ENCODE data around the gene KLHL7.

- TF ChIP-seq SMARCE1 (IDR thresholded peaks at IDR 0.05): no peak
- no peak for TF ChIP-seq EP300 (IDR thresholded peaks at IDR 0.05; ENCODE audit: low read length)
- no peak for TF ChIP-seq ZBED1 (IDR thresholded peaks at IDR 0.05)
- no peak for TF ChIP-seq POLR2A (conservative IDR thresholded peaks at IDR 0.05)
- TF ChIP-seq, protein P1, sequence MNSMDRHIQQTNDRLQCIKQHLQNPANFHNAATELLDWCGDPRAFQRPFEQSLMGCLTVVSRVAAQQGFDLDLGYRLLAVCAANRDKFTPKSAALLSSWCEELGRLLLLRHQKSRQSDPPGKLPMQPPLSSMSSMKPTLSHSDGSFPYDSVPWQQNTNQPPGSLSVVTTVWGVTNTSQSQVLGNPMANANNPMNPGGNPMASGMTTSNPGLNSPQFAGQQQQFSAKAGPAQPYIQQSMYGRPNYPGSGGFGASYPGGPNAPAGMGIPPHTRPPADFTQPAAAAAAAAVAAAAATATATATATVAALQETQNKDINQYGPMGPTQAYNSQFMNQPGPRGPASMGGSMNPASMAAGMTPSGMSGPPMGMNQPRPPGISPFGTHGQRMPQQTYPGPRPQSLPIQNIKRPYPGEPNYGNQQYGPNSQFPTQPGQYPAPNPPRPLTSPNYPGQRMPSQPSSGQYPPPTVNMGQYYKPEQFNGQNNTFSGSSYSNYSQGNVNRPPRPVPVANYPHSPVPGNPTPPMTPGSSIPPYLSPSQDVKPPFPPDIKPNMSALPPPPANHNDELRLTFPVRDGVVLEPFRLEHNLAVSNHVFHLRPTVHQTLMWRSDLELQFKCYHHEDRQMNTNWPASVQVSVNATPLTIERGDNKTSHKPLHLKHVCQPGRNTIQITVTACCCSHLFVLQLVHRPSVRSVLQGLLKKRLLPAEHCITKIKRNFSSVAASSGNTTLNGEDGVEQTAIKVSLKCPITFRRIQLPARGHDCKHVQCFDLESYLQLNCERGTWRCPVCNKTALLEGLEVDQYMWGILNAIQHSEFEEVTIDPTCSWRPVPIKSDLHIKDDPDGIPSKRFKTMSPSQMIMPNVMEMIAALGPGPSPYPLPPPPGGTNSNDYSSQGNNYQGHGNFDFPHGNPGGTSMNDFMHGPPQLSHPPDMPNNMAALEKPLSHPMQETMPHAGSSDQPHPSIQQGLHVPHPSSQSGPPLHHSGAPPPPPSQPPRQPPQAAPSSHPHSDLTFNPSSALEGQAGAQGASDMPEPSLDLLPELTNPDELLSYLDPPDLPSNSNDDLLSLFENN (IDR thresholded peaks at IDR 0.05; ENCODE audit: low read depth in 2 of 2, low read length in 2 of 2): no peak
- TF ChIP-seq, protein P2, sequence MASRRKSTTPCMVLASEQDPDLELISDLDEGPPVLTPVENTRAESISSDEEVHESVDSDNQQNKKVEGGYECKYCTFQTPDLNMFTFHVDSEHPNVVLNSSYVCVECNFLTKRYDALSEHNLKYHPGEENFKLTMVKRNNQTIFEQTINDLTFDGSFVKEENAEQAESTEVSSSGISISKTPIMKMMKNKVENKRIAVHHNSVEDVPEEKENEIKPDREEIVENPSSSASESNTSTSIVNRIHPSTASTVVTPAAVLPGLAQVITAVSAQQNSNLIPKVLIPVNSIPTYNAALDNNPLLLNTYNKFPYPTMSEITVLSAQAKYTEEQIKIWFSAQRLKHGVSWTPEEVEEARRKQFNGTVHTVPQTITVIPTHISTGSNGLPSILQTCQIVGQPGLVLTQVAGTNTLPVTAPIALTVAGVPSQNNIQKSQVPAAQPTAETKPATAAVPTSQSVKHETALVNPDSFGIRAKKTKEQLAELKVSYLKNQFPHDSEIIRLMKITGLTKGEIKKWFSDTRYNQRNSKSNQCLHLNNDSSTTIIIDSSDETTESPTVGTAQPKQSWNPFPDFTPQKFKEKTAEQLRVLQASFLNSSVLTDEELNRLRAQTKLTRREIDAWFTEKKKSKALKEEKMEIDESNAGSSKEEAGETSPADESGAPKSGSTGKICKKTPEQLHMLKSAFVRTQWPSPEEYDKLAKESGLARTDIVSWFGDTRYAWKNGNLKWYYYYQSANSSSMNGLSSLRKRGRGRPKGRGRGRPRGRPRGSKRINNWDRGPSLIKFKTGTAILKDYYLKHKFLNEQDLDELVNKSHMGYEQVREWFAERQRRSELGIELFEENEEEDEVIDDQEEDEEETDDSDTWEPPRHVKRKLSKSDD (conservative IDR thresholded peaks at IDR 0.05; ENCODE audit: low read length): no peak
- TF ChIP-seq, protein P3, sequence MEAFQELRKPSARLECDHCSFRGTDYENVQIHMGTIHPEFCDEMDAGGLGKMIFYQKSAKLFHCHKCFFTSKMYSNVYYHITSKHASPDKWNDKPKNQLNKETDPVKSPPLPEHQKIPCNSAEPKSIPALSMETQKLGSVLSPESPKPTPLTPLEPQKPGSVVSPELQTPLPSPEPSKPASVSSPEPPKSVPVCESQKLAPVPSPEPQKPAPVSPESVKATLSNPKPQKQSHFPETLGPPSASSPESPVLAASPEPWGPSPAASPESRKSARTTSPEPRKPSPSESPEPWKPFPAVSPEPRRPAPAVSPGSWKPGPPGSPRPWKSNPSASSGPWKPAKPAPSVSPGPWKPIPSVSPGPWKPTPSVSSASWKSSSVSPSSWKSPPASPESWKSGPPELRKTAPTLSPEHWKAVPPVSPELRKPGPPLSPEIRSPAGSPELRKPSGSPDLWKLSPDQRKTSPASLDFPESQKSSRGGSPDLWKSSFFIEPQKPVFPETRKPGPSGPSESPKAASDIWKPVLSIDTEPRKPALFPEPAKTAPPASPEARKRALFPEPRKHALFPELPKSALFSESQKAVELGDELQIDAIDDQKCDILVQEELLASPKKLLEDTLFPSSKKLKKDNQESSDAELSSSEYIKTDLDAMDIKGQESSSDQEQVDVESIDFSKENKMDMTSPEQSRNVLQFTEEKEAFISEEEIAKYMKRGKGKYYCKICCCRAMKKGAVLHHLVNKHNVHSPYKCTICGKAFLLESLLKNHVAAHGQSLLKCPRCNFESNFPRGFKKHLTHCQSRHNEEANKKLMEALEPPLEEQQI (IDR thresholded peaks at IDR 0.05): no peak
- no peak for TF ChIP-seq DPF2 (IDR thresholded peaks at IDR 0.05)
- no peak for TF ChIP-seq ELF4 (CRISPR knock-in tag; IDR thresholded peaks at IDR 0.05)
- TF ChIP-seq PCBP1 (IDR thresholded peaks at IDR 0.05; ENCODE audit: low read depth, low read length, poor library complexity, severe bottlenecking): no peak
Measured at GRCh38 chr7:23061327-23061726, 44.3 kb upstream of the KLHL7 start.

Data from K562 (cell line).